A549 treated with dexamethasone at 1 μM for 4 hours (cell line): ENCODE results near the gene KIAA0408. TPM values are rescaled to one million over a fixed set of nuclear protein-coding genes. Genes with fewer than 3 reads are reported as not detected.

ENCODE experiments used
- total RNA-seq: library from RNA; stranded (reverse); fragments of 200-300 nt; extraction: Qiagen RNA extraction; gene quantifications from 5 replicates; pipeline ENCODE4 v1.2.3, GENCODE V29; 2022

KIAA0408 gene
- 5.6 to 6.8 TPM (median 6.6 TPM) in 5 replicates for total RNA-seq

DNA sequence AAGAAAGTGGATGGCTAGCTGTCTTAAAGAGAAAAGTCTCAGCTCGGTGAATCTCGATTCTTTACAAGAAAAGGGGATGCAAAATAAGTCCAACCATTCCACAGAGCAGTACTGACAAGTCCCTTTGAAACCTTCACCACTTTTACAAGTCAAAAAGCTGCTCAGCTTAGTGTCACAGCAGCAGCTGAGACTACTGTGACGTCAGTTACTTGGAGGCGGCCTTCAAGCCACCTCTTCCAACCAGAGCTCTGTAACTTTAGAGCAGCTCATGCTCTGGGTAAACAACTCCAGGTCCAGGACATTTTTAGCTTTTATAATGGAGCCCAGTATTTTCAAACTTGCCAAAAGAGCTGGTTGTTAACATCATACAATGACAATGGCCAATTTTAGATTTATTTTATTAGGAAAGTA, at the start of gene KIAA0408:
Gene KIAA0408, minus strand, starts transcription at position 159 of the 411 bp plus-strand sequence. CDS start 5,408 bp downstream, outside the sequence.

Other genes starting within 250 kb of the KIAA0408 start
- gene RNF146, start 192.5 kb downstream of the KIAA0408 start, total RNA-seq: 9.3 to 12.1 TPM (median 11.4 TPM) in 5 replicates
- gene ECHDC1, start 115.8 kb downstream of the KIAA0408 start, total RNA-seq: 35.6 to 61.3 TPM (median 38.4 TPM) in 5 replicates
- 0.07 to 0.32 TPM (median 0.15 TPM) in 4 of 5 replicates, not detected in the other for gene C6orf58, start 117.8 kb upstream of the KIAA0408 start, total RNA-seq